Stomach (tissue), 4 donors: Measurements from ENCODE around the gene G6PD.

Experiments used
- EP300 ChIP-seq: sonication (generic); formaldehyde crosslinking; IDR thresholded peaks from one replicate; pipeline ENCODE4 v1.6.1; 2017; ENCODE audit warnings: antibody characterized with exemption
- POLR2AphosphoS5 ChIP-seq, 3 donors: sonication (generic); formaldehyde crosslinking; IDR thresholded peaks; one replicate each; pipeline ENCODE4 v1.6.1; 2016; ENCODE audit warnings: antibody characterized with exemption in 3 of 3
- TF ChIP-seq, protein P1 (sequence below), 7 experiments: fragments of 450-650 bp in 4 of 7; fragments of 200-600 bp in 3 of 7; sonication (generic) in 3 of 7; IDR thresholded peaks; one replicate each; pipeline ENCODE4 v1.5.1; 2016 to 2019; ENCODE audit warnings: antibody characterized with exemption in 7 of 7, control low read depth in 2 of 7, mild to moderate bottlenecking in 1 of 7

DNA sequence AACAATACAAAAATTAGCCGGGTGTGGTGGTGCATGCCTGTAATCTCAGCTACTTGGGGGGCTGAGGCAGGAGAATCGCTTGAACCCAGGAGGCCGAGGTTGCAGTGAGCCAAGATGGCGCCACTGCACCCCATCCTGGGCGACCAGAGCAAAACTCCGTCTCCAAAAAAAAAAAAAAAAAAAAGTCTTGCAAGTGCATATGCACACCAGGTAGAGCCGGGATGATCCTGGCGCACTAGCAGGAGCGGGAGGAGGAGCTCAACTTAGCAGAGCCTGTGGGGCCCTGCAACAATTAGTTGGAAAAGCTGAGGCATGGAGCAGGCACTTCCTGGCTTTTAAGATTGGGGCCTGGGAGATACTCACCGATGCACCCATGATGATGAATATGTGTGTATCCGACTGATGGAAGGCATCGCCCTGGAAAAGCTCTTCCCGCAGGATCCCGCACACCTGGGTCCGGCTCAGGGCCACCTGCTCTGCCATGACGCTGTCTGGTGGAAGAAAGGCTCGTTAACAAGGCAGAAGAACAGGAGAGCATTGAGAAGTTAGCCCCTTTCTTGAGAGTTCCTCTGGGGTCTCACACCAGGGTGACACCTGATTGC lies 872 bp downstream of the G6PD start:
- TF ChIP-seq POLR2AphosphoS5 (IDR thresholded peaks at IDR 0.05) = no peak
- TF ChIP-seq, protein P1, sequence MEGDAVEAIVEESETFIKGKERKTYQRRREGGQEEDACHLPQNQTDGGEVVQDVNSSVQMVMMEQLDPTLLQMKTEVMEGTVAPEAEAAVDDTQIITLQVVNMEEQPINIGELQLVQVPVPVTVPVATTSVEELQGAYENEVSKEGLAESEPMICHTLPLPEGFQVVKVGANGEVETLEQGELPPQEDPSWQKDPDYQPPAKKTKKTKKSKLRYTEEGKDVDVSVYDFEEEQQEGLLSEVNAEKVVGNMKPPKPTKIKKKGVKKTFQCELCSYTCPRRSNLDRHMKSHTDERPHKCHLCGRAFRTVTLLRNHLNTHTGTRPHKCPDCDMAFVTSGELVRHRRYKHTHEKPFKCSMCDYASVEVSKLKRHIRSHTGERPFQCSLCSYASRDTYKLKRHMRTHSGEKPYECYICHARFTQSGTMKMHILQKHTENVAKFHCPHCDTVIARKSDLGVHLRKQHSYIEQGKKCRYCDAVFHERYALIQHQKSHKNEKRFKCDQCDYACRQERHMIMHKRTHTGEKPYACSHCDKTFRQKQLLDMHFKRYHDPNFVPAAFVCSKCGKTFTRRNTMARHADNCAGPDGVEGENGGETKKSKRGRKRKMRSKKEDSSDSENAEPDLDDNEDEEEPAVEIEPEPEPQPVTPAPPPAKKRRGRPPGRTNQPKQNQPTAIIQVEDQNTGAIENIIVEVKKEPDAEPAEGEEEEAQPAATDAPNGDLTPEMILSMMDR (IDR thresholded peaks at IDR 0.05) = no peak
- no peak for TF ChIP-seq EP300
